Activated gamma-delta T cell treated with Interleukin-2 at 50 U/mL for 16 hours (primary cell): ENCODE results near the gene TMOD1.

ENCODE experiments used
- DNase-seq: peaks from one replicate; pipeline ENCODE4 v3.0.0-alpha.2; 2020

TMOD1 gene

GRCh38 chr9:97551308-97551707 is 49.8 kb downstream of the TMOD1 start:
- no peak for DNase-seq

- no peak for DNase-seq
Measured at GRCh38 chr9:97553141-97553540, 51.7 kb downstream of the TMOD1 start.

DNA sequence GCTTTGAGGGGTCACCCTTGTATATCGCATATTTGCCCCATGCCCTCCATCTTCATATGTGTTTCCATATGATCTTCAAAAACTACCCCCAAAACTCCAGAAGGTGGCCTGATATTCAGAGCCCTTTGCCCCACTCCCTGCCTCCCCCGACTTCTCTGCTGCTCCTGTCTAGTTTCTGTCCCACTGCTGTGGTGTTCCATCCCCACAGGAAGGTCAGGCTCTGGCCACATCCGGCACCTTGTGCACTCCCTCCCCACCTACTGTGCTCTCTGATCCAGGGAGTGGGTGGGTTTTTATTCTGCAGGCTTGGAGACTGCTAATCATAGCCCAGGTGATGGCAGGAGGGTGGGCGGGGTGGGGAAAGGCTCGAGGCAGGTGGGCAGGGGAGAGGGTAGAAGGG is 52.4 kb downstream of the TMOD1 start:
- DNase-seq = no peak

DNA sequence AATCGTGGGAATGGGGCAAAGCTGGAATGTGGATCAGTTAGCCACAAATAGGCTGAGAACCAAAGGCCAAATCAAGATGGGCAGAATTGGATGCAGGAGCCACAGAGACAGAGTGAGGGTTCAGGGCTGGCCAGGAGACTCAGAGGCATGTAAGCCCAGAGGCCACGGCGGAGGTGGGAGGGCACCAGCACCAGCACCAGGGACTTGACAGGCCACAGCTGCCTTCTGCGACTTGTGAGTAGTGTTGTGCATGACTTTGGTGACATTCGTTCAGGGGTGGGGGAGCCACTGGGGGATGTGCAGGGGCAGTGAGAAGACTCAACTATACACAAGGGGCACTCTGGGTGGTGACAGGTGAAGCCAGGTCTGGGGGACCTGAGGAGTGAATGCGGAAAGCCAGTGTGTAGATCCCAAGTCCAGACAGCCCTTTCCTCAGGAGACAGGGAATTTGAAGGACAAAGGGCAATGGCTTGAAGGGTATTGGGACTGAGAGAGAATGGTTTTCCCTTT is 53.2 kb downstream of the TMOD1 start:
- DNase-seq = no peak

- DNase-seq = no peak
Measured at GRCh38 chr9:97555164-97555563, 53.7 kb downstream of the TMOD1 start.

GRCh38 chr9:97556036-97556720 is 54.7 kb downstream of the TMOD1 start:
- no peak for DNase-seq

- DNase-seq = no peak
Measured at GRCh38 chr9:97556721-97557605, 55.5 kb downstream of the TMOD1 start.

DNA sequence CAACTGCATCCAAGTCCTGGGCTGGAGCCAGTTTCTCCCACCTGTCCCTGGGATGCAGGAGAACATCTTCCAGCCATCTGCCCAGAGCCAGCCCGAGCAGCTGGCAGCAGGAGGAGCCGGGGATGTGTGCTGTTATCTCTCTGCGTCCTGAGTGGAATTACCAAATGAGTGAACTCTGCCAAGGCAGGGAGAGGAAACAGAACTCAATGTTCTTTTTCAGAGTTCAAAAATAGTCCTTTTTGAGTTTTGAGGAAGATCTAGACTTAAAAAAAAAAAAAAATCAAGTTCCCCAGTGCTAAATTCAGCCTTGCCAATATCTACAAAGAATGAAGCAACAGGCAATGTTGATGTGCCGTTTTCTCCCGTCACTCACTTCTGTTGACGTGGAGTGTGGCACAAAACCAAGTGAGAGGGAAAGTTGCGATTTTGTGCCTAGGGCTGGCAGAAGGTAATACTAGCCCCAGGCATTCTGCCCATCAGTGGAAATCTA is 56.2 kb downstream of the TMOD1 start:
- DNase-seq = no peak

GRCh38 chr9:97558701-97559101 is 57.2 kb downstream of the TMOD1 start:
- no peak for DNase-seq

DNA sequence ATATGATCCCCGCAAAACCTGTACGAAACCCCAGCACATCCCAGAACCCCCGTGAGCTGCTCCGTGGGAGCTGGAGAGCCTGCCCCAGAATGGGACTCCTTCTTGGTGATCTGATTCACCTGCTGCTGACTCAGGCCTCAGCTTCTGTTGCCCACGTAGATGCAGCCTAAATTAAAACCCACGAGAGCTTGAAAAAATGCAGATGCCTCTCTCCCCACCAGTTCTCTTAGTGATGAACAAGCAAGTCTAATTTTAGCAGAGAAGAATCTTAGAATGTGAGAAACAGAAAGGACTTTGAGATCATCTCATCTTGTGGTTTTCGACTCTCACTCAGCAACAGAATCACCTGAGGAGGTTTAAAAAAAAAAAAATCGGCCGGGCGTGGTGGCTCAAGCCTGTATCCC is 57.6 kb downstream of the TMOD1 start:
- no peak for DNase-seq

DNA sequence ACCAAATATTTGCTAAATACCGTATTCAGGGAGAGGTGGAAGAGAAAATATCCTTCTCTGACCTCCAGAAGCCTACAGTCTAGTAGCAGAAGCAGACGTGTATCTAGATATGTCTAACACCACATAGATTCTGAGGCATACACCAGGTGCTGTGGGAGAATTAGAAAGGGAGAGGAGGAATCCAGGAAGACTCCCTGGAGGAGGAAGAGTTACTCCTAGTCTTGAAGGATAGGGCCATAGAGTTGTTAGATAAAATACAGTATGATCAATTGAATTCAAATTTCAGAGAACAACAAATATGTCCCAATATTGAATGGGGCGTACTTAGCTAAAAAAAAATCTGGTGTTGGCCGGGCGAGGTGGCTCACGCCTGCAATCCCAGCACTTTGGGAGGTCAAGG is 58.7 kb downstream of the TMOD1 start:
- DNase-seq = no peak

GRCh38 chr9:97560851-97561250 is 59.4 kb downstream of the TMOD1 start:
- no peak for DNase-seq

DNA sequence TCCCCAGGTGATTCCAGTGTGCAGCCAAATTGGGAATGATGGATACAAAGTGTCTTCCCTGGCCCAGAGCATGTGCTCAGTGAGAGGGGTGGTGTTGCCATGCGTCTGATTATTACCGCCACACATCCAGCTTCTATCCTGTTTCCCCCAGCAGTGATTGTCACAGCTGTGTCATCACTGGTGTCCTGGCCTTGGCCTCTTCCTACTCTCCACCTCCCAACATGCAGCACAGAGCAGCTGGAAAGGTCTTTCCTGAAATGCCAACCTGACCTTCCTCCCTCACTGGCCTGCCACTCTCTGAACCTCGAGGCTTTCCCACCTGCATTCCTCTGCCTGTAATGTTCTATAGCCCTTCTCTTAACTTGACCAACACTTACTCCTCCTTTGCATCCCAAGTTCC is 60.0 kb downstream of the TMOD1 start:
- DNase-seq = no peak

DNA sequence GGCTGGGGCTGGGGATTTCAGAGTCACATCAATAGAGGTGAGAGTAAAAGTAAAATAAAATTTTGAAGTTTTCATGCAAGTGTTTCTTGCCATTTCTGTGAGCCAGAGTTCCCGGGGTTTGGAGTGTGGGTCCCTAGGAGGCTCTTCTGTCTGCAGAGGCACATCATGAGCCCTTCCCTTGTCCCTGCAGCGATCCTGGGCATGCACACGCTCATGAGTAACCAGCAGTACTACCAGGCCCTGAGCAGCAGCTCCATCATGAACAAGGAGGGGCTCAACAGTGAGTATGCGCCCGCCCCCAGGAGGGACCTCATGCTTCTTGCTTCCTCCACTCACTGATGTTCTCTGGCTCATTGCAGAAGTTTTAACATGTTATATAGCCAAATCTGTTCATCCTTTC is 61.1 kb downstream of the TMOD1 start:
- DNase-seq = no peak

GRCh38 chr9:97563458-97564135 is 62.1 kb downstream of the TMOD1 start:
- no peak for DNase-seq

GRCh38 chr9:97564291-97565175 is 63.1 kb downstream of the TMOD1 start:
- DNase-seq = no peak

DNA sequence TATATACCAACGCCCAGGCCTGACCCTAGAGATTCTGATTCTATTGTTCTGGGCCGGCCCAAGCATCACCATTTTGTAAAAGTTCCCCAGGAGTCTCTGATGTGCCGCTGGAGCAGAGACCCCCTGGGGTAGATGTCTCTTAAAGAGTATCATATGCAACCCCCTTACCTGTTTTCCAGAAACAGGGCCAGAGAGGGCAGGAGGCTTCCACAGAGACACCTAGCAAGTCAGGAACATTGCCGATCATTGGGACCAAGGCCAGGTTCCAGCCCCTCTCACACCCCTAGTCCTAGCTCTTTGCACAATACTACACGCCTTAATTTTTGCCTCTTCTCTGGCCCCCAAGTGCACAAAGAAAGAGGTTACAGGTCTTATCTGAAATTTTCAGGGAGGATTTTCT is 63.8 kb downstream of the TMOD1 start:
- DNase-seq = no peak

DNA sequence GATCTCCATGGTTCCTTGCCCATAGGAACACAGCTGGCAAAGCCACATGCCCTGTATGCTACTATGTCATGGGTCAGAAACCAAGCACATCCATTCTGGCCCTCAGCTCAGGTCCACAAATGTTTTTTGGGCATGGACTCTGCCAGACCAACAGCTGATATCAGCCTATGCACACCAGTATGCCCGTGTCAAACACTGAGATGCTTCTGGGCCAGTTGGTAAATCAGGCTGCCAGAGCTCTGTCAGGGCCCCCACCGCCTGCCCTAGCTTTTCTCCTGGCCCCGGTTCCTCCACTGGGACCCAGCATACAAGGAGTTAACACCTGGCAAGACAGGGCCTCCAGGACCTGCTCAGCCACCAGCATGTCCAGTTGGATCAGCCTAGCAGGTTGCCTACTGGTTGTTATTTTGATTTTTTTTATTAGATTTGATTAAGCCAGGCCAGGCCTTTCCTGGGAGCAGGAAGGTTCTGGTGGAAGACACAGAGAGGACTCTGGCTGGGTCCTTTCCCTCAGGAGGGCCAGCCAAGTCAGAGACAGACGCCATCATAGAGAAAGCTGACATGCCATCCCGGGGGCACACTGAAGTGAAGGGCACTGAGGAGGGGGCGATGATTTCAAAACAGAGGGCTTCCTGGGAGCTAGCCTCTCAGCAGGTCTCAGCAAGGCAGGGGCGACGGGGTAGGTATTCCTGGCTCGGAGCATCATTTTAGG is 65.9 kb downstream of the TMOD1 start:
- DNase-seq = no peak

- no peak for DNase-seq
Measured at GRCh38 chr9:97567894-97568202, 66.4 kb downstream of the TMOD1 start.

GRCh38 chr9:97568461-97569275 is 67.2 kb downstream of the TMOD1 start:
- DNase-seq = no peak

GRCh38 chr9:97570899-97571298 is 69.4 kb downstream of the TMOD1 start:
- DNase-seq = no peak
